Purkinje cell (primary cell): Measurements from ENCODE around the gene CCNB3. TPM values are rescaled to one million over a fixed set of nuclear protein-coding genes. Genes with fewer than 3 reads are reported as not detected.

Source experiments
- polyA plus RNA-seq: library from polyadenylated mRNA; unstranded; fragments of >200 nt; fragmentation: Nextera tagmentation; gene quantifications from 2 replicates; pipeline ENCODE4 v1.2.1, GENCODE V29; 2014

Gene CCNB3
- 1.4 and 1.5 TPM in 2 replicates for polyA plus RNA-seq

DNA sequence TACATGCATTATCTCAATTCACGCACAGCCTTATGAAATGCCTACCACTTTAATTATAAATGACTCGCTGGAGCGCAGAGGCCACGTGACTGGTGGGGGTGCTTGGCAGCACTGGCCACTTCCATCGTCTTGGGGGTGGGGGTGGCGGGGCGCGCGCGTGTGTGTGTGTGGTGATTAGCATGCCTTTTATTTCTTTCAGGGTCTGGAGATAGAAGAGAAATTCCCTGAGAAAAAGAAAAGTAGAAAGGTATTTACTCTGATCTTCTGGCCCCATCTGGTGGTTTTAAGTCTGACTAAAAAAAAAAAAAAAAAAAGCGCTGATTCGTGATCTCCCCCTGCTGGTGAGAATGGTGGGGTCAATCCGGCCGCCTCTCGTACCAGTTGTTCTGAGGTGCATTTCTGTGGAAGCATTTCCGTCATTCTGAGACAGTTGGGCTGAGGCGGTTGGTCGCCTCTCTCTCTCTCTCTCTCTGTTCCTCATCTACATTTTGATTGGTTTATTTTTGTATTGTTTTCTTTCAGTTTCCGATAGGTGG lies at the start of gene CCNB3:
Gene CCNB3, plus strand, starts transcription at position 402 of the 536 bp plus-strand sequence. CDS start 80,399 bp downstream, outside the sequence.

GRCh38 chrX:50200907-50201306 lies 3.7 kb upstream of the CCNB3 start, which contains the start of gene AKAP4:
AKAP4 (minus strand) TSS chrX:50201007; CDS start chrX:50200889, 118 bp downstream.

Other genes starting within 250 kb of the CCNB3 start
- not detected in 2 replicates for gene AKAP4, start 3.8 kb upstream of the CCNB3 start, polyA plus RNA-seq